SJCRH30 (cell line): ENCODE data around the gene ULBP2. TPM values are rescaled to one million over a fixed set of nuclear protein-coding genes. Genes with fewer than 3 reads are reported as not detected.
"Not testable (repeated sequence)": the region's sequence is repeated elsewhere in the genome, so short reads cannot be mapped to it uniquely, and the experiment has no call there.

Experiments used
- DNase-seq, 2 experiments: peaks; one replicate each; pipeline ENCODE4 v3.0.0-alpha.2; 2015 to 2020
- H3K27ac ChIP-seq: fragments of 250-450 bp; sonication (Bioruptor Pico); 2 replicates; pipeline ENCODE4 v1.5.1; 2020; ENCODE audit warnings: mild to moderate bottlenecking, moderate library complexity
- H3K27me3 ChIP-seq: fragments of 250-450 bp; sonication (Bioruptor Pico); 2 replicates; pipeline ENCODE4 v1.5.1; 2020; ENCODE audit warnings: mild to moderate bottlenecking, moderate library complexity
- H3K36me3 ChIP-seq: fragments of 250-450 bp; sonication (Bioruptor Pico); 2 replicates; pipeline ENCODE4 v1.5.1; 2020; ENCODE audit warnings: mild to moderate bottlenecking, moderate library complexity
- H3K4me1 ChIP-seq: fragments of 250-450 bp; sonication (Bioruptor Pico); 2 replicates; pipeline ENCODE4 v1.5.1; 2020; ENCODE audit warnings: mild to moderate bottlenecking, moderate library complexity
- H3K4me3 ChIP-seq: fragments of 250-450 bp; sonication (Bioruptor Pico); 2 replicates; pipeline ENCODE4 v1.5.1; 2020; ENCODE audit warnings: mild to moderate bottlenecking, moderate library complexity
- H3K9me3 ChIP-seq: fragments of 250-450 bp; sonication (Bioruptor Pico); replicated peaks from 2 replicates; pipeline ENCODE4 v1.5.1; 2020; ENCODE audit warnings: mild to moderate bottlenecking, moderate library complexity
- total RNA-seq: library from RNA; depleted of rRNA; stranded (reverse); fragments of >200 nt; shearing (Covaris generic); gene quantifications from 2 replicates; pipeline ENCODE4 v1.2.3, GENCODE V29; 2014

Gene ULBP2
- total RNA-seq, 1 experiment from 2014 or later, result 2.7 TPM

GRCh38 chr6:149945276-149945675 is 3.5 kb downstream of the ULBP2 start:
- not testable (repeated sequence) for H3K4me1 ChIP-seq, H3K27me3 ChIP-seq, H3K4me3 ChIP-seq, H3K9me3 ChIP-seq, H3K27ac ChIP-seq, DNase-seq, H3K36me3 ChIP-seq

DNA sequence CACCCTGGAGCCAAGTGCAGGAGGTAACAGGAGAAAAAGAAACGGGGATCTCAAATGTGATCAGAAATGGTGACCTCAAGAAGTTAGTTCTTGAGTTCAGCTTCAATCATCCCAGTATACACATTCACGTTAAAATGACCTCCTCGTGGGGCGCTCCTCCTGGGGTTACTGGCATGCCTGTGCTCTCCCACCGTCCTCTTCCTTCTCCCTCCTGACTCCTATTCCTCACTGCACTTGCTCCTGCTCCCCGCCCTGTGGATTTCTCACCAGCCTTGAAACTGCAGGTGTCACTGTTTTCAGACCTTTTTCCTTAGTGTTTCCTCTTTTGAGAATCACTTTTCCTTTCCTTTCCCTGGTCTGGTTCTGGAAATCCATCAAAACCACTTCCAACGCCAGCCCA is 4.8 kb downstream of the ULBP2 start:
- not testable (repeated sequence) for H3K4me3 ChIP-seq, H3K36me3 ChIP-seq, H3K9me3 ChIP-seq, DNase-seq, H3K4me1 ChIP-seq, H3K27ac ChIP-seq, H3K27me3 ChIP-seq

DNA sequence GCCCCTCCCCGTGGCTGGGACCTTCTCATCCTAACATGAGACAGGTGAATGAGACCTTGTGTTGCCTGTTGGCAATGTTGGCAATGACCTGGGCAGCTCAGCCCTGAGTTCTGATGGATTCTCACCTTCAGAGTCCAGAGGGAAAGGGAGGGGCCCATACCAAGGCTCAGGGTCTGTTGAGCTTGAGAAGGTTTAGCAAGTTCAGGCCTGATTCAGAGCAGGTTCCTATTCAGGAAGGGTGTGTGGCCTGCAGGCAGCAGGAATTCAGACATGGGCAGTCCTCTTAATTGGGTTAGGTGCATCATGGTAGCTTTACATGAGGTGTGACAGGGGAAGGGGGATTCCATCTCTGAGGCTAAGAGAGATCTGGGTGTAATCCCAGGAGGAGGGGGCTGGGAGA is 5.7 kb downstream of the ULBP2 start:
- H3K4me3 ChIP-seq, H3K9me3 ChIP-seq, H3K27ac ChIP-seq, DNase-seq, H3K36me3 ChIP-seq, H3K4me1 ChIP-seq, H3K27me3 ChIP-seq: not testable (repeated sequence)

DNA sequence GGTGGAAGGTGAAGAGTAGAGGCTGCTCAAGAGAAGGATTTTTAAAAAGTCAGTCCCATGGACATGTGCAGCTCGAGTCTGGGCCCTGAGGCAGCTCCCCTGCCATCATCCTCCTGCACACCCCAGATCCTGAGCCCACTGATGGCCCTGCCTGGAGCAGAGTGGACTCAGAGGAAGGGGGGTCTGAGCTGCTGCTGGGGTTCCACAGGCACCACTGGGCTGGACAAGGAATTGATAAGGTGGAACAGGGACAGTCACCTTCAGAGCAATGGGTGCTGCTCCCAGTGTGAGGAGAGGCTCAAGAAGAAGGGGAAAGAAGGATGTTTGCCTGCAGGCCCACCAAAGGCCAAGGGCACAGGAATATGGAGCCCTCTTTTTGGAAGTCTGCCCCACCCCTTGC is 6.2 kb downstream of the ULBP2 start:
- Histone ChIP-seq H3K27me3 (no peaks in the 10 kb centered on the region; the same call in 1 of the 2 replicates), H3K4me1 (no peaks in the 10 kb centered on the region), H3K27ac (no peak overlapping the region), H3K36me3 (no peaks in the 10 kb centered on the region), H3K9me3 (no peaks in the 10 kb centered on the region), H3K4me3 (no peak overlapping the region)
- no peak for DNase-seq

DNA sequence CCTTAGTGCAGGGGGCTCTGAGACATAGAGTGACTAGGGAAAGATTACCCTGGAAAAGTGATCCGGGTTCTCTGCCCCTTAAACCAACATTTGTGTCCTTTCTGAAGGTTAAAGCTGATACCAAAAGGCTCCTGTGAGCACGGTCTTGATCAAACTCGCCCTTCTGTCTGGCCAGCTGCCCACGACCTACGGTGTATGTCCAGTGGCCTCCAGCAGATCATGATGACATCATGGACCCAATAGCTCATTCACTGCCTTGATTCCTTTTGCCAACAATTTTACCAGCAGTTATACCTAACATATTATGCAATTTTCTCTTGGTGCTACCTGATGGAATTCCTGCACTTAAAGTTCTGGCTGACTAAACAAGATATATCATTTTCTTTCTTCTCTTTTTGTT is 6.8 kb downstream of the ULBP2 start:
- H3K4me1 ChIP-seq, result no peaks in the 10 kb centered on the region
- no peaks in the 10 kb centered on the region; the same call in 1 of the 2 replicates for H3K27me3 ChIP-seq
- H3K27ac ChIP-seq, result no peak overlapping the region
- no peak overlapping the region for H3K4me3 ChIP-seq
- no peaks in the 10 kb centered on the region for H3K36me3 ChIP-seq
- no peaks in the 10 kb centered on the region for H3K9me3 ChIP-seq
- no peak for DNase-seq

GRCh38 chr6:149950423-149950822 is 8.6 kb downstream of the ULBP2 start:
- H3K4me1 ChIP-seq, result no peaks in the 10 kb centered on the region
- DNase-seq, result no peak
- no peaks in the 10 kb centered on the region; the same call in 1 of the 2 replicates for H3K27me3 ChIP-seq

DNA sequence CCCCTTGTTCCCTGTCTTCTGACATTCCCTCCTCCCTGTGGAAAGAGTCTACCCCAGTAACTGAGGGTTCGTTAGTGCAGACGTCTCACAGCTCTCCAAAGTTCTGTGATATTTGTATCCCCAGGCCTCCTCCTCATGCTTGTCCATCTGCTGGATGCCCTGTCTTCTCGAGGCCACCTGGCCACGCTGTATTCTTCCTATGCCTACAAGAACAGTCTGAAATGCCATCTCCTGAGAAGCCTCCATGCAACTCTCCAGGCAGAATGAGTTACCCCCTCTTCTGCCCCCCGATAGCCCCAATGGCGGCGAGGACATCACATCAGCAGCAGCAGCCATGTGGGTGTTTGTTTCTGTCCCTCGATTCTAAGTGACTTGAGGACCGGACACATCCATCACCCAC is 9.3 kb downstream of the ULBP2 start:
- no peaks in the 10 kb centered on the region for H3K36me3 ChIP-seq
- H3K9me3 ChIP-seq, result no peaks in the 10 kb centered on the region
- H3K27ac ChIP-seq, result no peak overlapping the region
- no peaks in the 10 kb centered on the region for H3K4me1 ChIP-seq
- H3K4me3 ChIP-seq, result no peak overlapping the region
- DNase-seq, result no peak
- H3K27me3 ChIP-seq, result peaks cover 3% of the 10 kb centered on the region; the same call in 1 of the 2 replicates

More at GRCh38 chr6:149950423-149950822, 8.6 kb downstream of the ULBP2 start:
- H3K9me3 ChIP-seq, result no peaks in the 10 kb centered on the region
- no peak overlapping the region for H3K4me3 ChIP-seq
- H3K27ac ChIP-seq, result no peak overlapping the region
- no peaks in the 10 kb centered on the region for H3K36me3 ChIP-seq

- H3K36me3 ChIP-seq, result no peaks in the 10 kb centered on the region
- H3K4me3 ChIP-seq, result no peak overlapping the region
- peaks cover 3% of the 10 kb centered on the region; the same call in 1 of the 2 replicates for H3K27me3 ChIP-seq
- no peak overlapping the region for H3K27ac ChIP-seq
- H3K9me3 ChIP-seq, result no peaks in the 10 kb centered on the region
- no peaks in the 10 kb centered on the region for H3K4me1 ChIP-seq
- DNase-seq, result no peak
Measured at GRCh38 chr6:149951626-149952025, 9.8 kb downstream of the ULBP2 start.

GRCh38 chr6:149953390-149953789 is 11.6 kb downstream of the ULBP2 start:
- not testable (repeated sequence) for H3K36me3 ChIP-seq, H3K27me3 ChIP-seq, DNase-seq, H3K9me3 ChIP-seq, H3K4me3 ChIP-seq, H3K27ac ChIP-seq, H3K4me1 ChIP-seq

DNA sequence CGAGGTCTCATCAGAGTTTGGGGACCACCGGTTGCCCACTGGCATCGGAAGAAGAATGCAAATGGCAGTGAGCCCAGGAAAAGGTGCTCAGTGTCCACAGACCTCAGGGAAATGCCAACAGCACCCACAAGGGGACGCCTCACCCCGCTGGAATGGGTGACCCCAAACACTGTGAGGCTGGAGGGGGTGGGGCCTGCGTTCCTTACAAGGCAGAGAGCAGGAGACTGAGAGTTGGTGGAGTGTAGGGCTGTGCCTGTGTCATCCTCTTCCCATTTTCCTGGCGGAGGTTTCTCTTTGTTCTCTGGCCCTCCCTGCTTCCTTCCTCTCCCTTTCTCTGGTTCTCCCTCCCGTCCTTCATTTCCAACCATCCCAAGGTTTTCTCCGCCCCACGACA is 12.1 kb downstream of the ULBP2 start:
- H3K4me1 ChIP-seq, H3K27me3 ChIP-seq, H3K36me3 ChIP-seq, H3K4me3 ChIP-seq, DNase-seq, H3K9me3 ChIP-seq, H3K27ac ChIP-seq: not testable (repeated sequence)

GRCh38 chr6:149954328-149954983 is 12.6 kb downstream of the ULBP2 start:
- not testable (repeated sequence) for H3K36me3 ChIP-seq, H3K4me1 ChIP-seq, H3K4me3 ChIP-seq, H3K27ac ChIP-seq, DNase-seq, H3K27me3 ChIP-seq, H3K9me3 ChIP-seq

DNA sequence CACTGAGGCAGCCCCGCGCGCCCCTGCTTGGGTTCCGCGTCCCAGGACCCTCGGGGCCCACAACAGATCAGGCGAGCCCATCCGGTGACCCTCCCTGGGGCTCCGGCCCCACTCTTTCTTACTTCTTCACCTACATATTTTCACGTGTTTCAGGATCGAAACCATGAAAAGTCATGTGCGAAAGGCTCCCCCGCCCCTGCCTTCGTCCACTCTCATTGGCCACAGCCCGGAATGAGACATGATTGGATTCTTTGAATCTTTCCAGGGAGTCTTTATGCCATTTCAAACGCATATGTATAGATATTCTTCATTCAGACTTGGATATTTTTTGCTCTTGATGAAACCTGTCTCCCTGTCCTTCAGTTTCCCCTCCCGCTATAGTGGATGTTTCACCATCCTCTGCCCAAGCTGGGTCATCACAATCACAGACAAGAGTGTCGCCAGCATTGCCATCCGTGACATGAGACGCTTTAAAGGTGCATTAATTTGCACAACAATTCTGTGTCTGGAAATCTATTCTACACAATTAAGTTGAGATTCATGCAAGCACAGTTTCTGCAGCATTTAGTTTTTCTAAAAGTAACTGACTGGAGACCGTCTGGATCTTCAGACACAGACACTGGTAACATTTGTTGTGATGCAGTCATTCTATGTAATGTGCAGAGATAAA is 13.3 kb downstream of the ULBP2 start:
- H3K27me3 ChIP-seq, result not testable (repeated sequence)

DNA sequence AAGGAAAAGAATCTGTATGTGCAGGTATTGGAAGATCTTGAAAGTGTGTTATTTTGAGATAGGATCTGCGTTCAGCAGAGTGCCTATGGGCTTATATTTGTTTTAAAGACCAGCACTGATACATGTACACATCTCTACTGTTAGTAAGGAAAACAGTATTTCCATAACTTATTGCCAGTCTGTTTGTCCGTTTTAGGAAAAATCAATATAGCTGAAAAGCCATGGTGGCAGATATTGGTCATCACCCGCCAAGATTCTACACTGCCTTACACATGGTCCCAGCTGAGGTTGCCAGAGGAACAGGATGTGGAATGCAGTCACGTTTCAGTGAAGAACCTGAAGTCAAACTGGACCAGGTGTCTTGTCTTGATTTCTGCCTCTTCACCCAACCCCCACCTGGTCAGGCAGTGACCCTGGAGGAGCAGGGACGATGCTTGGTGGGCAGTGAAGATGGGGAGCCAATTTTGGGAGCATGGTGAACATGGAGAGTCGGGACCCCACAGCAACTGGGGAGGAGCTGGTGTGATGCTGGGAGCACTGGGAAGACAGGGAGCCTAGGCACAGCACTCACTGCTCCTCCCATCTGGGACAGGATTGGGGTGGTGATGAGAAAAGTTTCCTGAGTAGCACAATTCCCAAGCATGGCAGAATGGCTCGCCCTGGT is 14.0 kb downstream of the ULBP2 start:
- not testable (repeated sequence) for H3K36me3 ChIP-seq, H3K27me3 ChIP-seq, H3K9me3 ChIP-seq, H3K4me3 ChIP-seq, H3K27ac ChIP-seq, DNase-seq, H3K4me1 ChIP-seq

More for the DNA sequence above, 13.3 kb downstream of the ULBP2 start:
- not testable (repeated sequence) for H3K9me3 ChIP-seq, H3K36me3 ChIP-seq, H3K4me1 ChIP-seq, DNase-seq, H3K27ac ChIP-seq, H3K4me3 ChIP-seq

DNA sequence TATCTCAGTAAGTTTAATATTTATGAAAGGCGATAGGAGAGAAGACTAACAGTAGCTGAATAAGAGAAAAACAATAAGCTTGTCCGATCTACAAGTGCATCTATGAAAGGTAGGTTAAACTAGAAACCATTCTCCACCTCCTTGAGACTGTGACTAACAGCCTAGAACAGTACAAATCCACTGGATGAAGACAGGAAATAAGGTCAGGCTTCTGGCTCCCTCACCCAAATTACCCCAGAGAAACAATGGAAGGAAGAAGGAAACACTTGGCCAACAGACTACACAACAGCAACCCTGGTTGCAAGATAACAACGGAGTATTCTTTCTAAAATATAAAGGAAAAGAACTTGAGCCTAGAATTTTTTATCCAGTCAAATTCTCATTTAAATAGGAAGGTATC is 16.3 kb downstream of the ULBP2 start:
- not testable (repeated sequence) for H3K36me3 ChIP-seq, H3K27ac ChIP-seq, DNase-seq, H3K4me3 ChIP-seq, H3K9me3 ChIP-seq, H3K27me3 ChIP-seq
- H3K4me1 ChIP-seq, result peaks cover 14% of the 10 kb centered on the region

- not testable (repeated sequence) for H3K36me3 ChIP-seq, H3K9me3 ChIP-seq, H3K27me3 ChIP-seq, H3K27ac ChIP-seq, DNase-seq, H3K4me3 ChIP-seq
- peaks cover 14% of the 10 kb centered on the region for H3K4me1 ChIP-seq
Measured at GRCh38 chr6:149959806-149960205, 18.0 kb downstream of the ULBP2 start.
